Heart left ventricle (tissue), 13 donors: ENCODE results near the gene CASP1.
"Not testable (repeated sequence)": the region's sequence is repeated elsewhere in the genome, so short reads cannot be mapped to it uniquely, and the experiment has no call there.

Source experiments
- POLR2A ChIP-seq, 2 donors: fragments of 450-650 bp; IDR thresholded peaks; one replicate each; pipeline ENCODE4 v1.6.1; 2017; ENCODE audit warnings: antibody characterized with exemption in 2 of 2, mild to moderate bottlenecking in 2 of 2, moderate library complexity in 2 of 2
- TF ChIP-seq, protein P1 (sequence below), 12 donors: fragments of 200-600 bp; sonication (generic) in 4 of 12; IDR thresholded peaks; one replicate each; pipeline versions ENCODE4 v1.5.0 to v1.8.0; 2018 to 2022; ENCODE audit warnings: antibody characterized with exemption in 12 of 12, mild to moderate bottlenecking in 5 of 12
- donor health status: ischemic (EF 13 %, LVEDD 7.1; RV severe dilation, severe dysfunction).
- donor health status: DM: no; HTN: yes; CAD: no.
- donor health status: DM: no; HTN: no; CAD: no.
- donor health status: ischemic (EF 25% LVEDD 6.9; RV normal size, moderate dysfunction).
- donor health status: ischemic (EF 25% LVEDD 5.7; RV mildly dilated, moderate dysfunction).
- donor health status: ischemic (EF 35%, LVEDD 5.7; RV mildly dilated, moderate dysfunction).
- donor health status: nonischemic (EF 11% LVEDD 7.7; RV severe dilation, severe dysfunction).
- donor health status: DM: yes; HTN: yes; CAD: no.
- donor health status: PGD.
- donor health status: ischemic (EF 29% LVEDD 5.4; RV normal size, mild dysfunction).
- donor health status: nonischemic (EF 23%, LVEDD 6.1; RV moderate dilation, normal function).

DNA sequence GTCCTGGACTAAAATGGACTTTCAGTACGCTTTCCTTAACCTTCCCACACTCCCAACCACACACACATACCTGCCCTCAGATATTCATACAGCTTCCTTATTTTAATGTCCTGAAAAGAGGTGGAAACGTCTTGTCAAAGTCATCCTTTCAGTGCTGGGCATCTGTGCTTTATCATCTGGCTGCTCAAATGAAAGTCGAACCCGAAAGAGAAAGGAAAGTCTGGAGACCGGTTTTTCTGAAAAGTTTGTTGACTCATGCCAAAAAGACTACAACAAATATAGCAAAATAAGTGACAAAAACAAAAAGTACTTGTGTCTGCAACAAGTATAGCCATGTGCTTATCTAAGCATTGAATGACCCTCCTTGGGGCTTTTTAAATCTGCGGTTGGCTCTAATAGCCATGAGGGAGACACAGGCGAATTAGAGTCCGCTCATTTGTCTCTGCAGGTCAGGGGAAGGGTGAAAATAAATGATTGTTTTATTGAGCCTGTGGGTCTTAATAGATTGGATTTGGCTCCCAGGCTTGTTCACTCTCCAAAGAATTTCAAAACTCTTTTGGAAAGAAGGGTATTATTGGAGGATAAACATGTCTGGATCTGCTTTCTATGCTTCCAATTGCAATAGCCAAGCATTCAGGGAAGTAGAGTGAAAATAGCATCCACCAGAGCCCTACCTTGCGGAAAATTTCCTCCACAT lies 28.4 kb upstream of the CASP1 start:
- TF ChIP-seq, protein P1, sequence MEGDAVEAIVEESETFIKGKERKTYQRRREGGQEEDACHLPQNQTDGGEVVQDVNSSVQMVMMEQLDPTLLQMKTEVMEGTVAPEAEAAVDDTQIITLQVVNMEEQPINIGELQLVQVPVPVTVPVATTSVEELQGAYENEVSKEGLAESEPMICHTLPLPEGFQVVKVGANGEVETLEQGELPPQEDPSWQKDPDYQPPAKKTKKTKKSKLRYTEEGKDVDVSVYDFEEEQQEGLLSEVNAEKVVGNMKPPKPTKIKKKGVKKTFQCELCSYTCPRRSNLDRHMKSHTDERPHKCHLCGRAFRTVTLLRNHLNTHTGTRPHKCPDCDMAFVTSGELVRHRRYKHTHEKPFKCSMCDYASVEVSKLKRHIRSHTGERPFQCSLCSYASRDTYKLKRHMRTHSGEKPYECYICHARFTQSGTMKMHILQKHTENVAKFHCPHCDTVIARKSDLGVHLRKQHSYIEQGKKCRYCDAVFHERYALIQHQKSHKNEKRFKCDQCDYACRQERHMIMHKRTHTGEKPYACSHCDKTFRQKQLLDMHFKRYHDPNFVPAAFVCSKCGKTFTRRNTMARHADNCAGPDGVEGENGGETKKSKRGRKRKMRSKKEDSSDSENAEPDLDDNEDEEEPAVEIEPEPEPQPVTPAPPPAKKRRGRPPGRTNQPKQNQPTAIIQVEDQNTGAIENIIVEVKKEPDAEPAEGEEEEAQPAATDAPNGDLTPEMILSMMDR (IDR thresholded peaks at IDR 0.05) = not testable (repeated sequence)
- not testable (repeated sequence) for TF ChIP-seq POLR2A (IDR thresholded peaks at IDR 0.05)
